Aorta (tissue), 5 donors: Measurements from ENCODE around the gene PYROXD2. TPM values are rescaled to one million over a fixed set of nuclear protein-coding genes. Genes with fewer than 3 reads are reported as not detected.

ENCODE experiments used
- ATAC-seq: fragments of 200-7000 bp; cut with Tn5 transposase; one replicate; pipeline ENCODE4 v1.9.1; 2022; ENCODE audit warnings: moderate library complexity; ENCODE audit not compliant: low FRiP score
- DNase-seq, 2 donors: peaks; one replicate each; pipeline ENCODE4 v3.0.0-alpha.2; 2020
- H3K27ac ChIP-seq, 2 donors: one replicate each; pipeline ENCODE4 v1.5.1; 2013; ENCODE audit warnings: low read length in 2 of 2, mild to moderate bottlenecking in 2 of 2, moderate library complexity in 2 of 2, control low read depth in 1 of 2, inconsistent platforms in 1 of 2, low read depth in 1 of 2
- H3K27me3 ChIP-seq, 2 donors: one replicate each; pipeline ENCODE4 v1.6.1; 2013; ENCODE audit warnings: control low read depth in 1 of 2, low read length in 1 of 2, mild to moderate bottlenecking in 1 of 2, moderate library complexity in 1 of 2; ENCODE audit not compliant: insufficient read depth in 2 of 2, control insufficient read depth in 1 of 2
- H3K36me3 ChIP-seq, 2 donors: one replicate each; pipeline ENCODE4 v1.6.1; 2013; ENCODE audit warnings: control low read depth in 1 of 2, low read length in 1 of 2, mild to moderate bottlenecking in 1 of 2; ENCODE audit not compliant: insufficient read depth in 2 of 2, control insufficient read depth in 1 of 2
- H3K4me1 ChIP-seq, 2 donors: one replicate each; pipeline ENCODE4 v1.6.1; 2013; ENCODE audit warnings: low read length in 2 of 2, control low read depth in 1 of 2, mild to moderate bottlenecking in 1 of 2, moderate library complexity in 1 of 2; ENCODE audit not compliant: insufficient read depth in 2 of 2, control insufficient read depth in 1 of 2
- H3K4me3 ChIP-seq, 2 donors: one replicate each; pipeline ENCODE4 v1.5.1; 2013; ENCODE audit warnings: low read length in 2 of 2, control low read depth in 1 of 2, mild to moderate bottlenecking in 1 of 2
- H3K9me3 ChIP-seq: one replicate; pipeline ENCODE4 v1.6.1; 2013; ENCODE audit warnings: mild to moderate bottlenecking, low read length; ENCODE audit not compliant: control insufficient read depth
- WGBS, 2 donors: extraction: QIAGEN DNeasy Blood & Tissue Kit; methylation state at CpG; one replicate each; pipeline ENCODE4 v1.1.7; 2013; 5-methylcytosine and 5-hydroxymethylcytosine counted together
- intact Hi-C, 2 donors: fragments of 100-400 bp; cut with DNase I; formaldehyde crosslinking; loops; one replicate each; pipeline versions ENCODE4 v1.14.2 to v1.15.0; 2022
- polyA plus RNA-seq, 2 donors: library from polyadenylated mRNA; stranded (reverse); fragments of 200-250 nt; gene quantifications; one replicate each; pipeline ENCODE4 v1.2.3, GENCODE V29; 2013
- total RNA-seq, 2 donors: library from RNA; stranded (reverse); fragmentation: NEBNext Ultra II Directional; extraction: Animal tissue kit (Norgen Biotek cat#: 25700); gene quantifications; one replicate each; pipeline ENCODE4 v1.2.1, GENCODE V29; 2021
- donor health status: healthy with polysubstance abuse.
- donor health status: Bipolar disorder and iron deficiency.
- donor health status: DM: no; HTN: no; CAD: no.
- donor health status: DM: no; HTN: no; CAD: no.
- donor health status: DM: yes; HTN: yes; CAD: no.

The PYROXD2 gene
- total and polyA plus RNA-seq, 4 donors: 1.8 to 21.9 (median 13.2) TPM

GRCh38 chr10:98411768-98412167 is 3.2 kb downstream of the PYROXD2 start:
- no peak overlapping the region for H3K4me3 ChIP-seq
- ATAC-seq (no peak), DNase-seq (no peak)
- H3K36me3 ChIP-seq: no peaks in the 10 kb centered on the region
- intact Hi-C loops: loop anchor here in 1 of 2 donors (10.0 kb wide), 2 partner anchors 97 to 147 kb away; partner anchors contain the start of gene LOXL4
- H3K27me3 ChIP-seq: no peaks in the 10 kb centered on the region
- no peak overlapping the region for H3K27ac ChIP-seq
- H3K4me1 ChIP-seq: no peaks in the 10 kb centered on the region
- no peaks in the 10 kb centered on the region for H3K9me3 ChIP-seq
- WGBS, 2 donors: 69 to 78% methylated on average over 1 of the region's 1 CpG

- 82 to 83% methylated on average over 11 of the region's 11 CpGs for WGBS, 2 donors
- DNase-seq: no peak
- no peaks in the 10 kb centered on the region for H3K36me3 ChIP-seq
- H3K9me3 ChIP-seq: no peaks in the 10 kb centered on the region
- intact Hi-C loops: loop anchor here in 1 of 2 donors (10.0 kb wide), 2 partner anchors 96 to 146 kb away; partner anchors contain the start of gene LOXL4
- no peak overlapping the region for H3K4me3 ChIP-seq
- no peaks in the 10 kb centered on the region for H3K27me3 ChIP-seq
- ATAC-seq: no peak
- no peak overlapping the region for H3K27ac ChIP-seq
- no peaks in the 10 kb centered on the region for H3K4me1 ChIP-seq
These were observed 3.8 kb downstream of the PYROXD2 start for GRCh38 chr10:98411166-98411565.

GRCh38 chr10:98410759-98411158 is 4.2 kb downstream of the PYROXD2 start:
- no peak overlapping the region for H3K4me3 ChIP-seq
- no peaks in the 10 kb centered on the region for H3K9me3 ChIP-seq
- 82 to 86% methylated on average over 10 of the region's 10 CpGs for WGBS, 2 donors
- DNase-seq (no peak), ATAC-seq (no peak)
- no peak overlapping the region for H3K27ac ChIP-seq
- no peaks in the 10 kb centered on the region for H3K27me3 ChIP-seq
- no peaks in the 10 kb centered on the region for H3K4me1 ChIP-seq
- H3K36me3 ChIP-seq: no peaks in the 10 kb centered on the region
- intact Hi-C loops: loop anchor here in 1 of 2 donors (10.0 kb wide), 2 partner anchors 96 to 146 kb away; partner anchors contain the start of gene LOXL4

DNA sequence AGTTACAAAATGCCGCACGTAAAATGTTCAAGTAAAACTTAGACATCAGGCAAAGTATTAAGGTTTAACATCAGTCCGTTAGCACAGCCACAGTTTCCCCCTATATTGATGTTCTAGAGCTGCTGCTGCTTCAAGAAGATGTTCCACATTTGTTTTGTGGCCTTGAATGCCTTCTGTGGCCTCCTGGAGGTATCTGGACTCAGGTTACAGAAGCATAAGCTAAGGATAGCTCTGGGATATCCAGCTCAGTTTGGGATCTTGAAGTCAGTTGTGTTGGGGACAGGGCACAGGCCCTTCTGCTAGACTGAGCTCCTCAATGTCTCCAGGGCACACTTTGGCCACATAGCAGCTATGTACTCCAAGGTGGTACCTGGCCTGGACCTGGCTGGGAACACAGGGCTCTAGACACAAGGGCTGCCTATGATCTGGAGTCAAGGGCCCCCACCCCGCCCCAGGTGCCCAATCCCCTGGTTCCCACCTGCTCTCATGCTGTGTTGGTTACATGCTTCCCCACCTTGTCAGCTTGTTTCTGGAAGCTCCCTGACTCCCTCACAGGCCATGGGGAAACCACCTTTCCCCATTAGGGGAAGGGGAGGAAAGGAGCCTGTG is 4.7 kb downstream of the PYROXD2 start:
- Histone ChIP-seq H3K9me3 (no peaks in the 10 kb centered on the region), H3K4me3 (no peak overlapping the region), H3K27me3 (no peaks in the 10 kb centered on the region), H3K4me1 (no peaks in the 10 kb centered on the region), H3K36me3 (no peaks in the 10 kb centered on the region), H3K27ac (no peak overlapping the region)
- 91 to 97% methylated on average over 4 of the region's 4 CpGs for WGBS, 2 donors
- ATAC-seq: no peak
- intact Hi-C loops: loop anchor here in 1 of 2 donors (10.0 kb wide), 2 partner anchors 95 to 145 kb away; partner anchors contain the start of gene LOXL4
- no peak for DNase-seq

DNA sequence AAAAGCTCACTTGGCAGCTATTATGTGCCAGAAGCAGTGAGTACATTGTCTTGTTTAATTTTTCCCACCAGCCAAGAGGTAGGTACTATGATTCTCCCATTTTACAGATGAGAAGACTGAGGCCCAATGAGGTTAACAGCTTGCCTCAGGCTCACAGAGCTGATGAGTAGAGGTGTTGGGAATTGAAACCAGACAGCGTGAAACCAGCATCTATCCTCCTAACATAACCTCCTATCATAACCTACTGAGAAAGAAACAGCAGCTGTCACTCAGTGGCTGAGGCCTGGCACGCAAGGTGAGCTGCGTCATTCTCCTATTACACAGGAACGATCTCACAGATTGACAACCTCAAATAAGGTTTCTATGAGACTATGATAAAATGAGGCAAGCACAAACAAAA is 6.2 kb downstream of the PYROXD2 start:
- 89 to 94% methylated on average over 4 of the region's 4 CpGs for WGBS, 2 donors
- H3K27me3 ChIP-seq: no peaks in the 10 kb centered on the region
- H3K27ac ChIP-seq: no peak overlapping the region
- no peaks in the 10 kb centered on the region for H3K36me3 ChIP-seq
- H3K4me1 ChIP-seq: no peaks in the 10 kb centered on the region
- DNase-seq (no peak), ATAC-seq (no peak)
- no peak overlapping the region for H3K4me3 ChIP-seq
- intact Hi-C loops: no loop called here
- H3K9me3 ChIP-seq: no peaks in the 10 kb centered on the region

DNA sequence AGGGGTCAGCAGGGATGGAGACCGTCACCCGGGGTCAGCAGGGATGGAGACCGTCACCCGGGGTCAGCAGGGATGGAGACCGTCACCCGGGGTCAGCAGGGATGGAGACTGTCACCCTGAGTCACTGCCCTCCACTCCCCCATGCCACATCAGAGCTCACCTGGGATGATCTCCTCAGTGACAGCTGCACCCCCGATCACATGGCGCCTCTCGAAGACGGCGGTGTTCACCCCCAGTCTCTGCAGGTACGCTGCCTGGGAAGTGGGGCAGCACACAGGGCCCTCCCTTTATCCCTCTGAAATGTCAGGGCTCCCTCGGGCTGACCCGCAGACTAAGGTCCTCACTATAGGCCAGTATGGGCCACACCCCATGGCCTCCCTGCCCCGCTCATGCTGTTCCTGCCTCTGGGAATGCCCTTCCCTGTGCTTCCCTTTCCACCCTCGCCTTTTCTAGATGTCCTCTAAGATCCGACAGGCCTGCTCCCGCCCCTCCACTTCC is 7.2 kb downstream of the PYROXD2 start:
- intact Hi-C loops: no loop called here
- Histone ChIP-seq H3K4me1 (no peaks in the 10 kb centered on the region), H3K36me3 (no peaks in the 10 kb centered on the region), H3K27ac (no peak overlapping the region), H3K4me3 (no peak overlapping the region), H3K9me3 (no peaks in the 10 kb centered on the region), H3K27me3 (no peaks in the 10 kb centered on the region)
- DNase-seq (peak; percentile 33 to 36), ATAC-seq (no peak)
- WGBS, 2 donors: 94 to 98% methylated on average over 18 of the region's 18 CpGs

DNA sequence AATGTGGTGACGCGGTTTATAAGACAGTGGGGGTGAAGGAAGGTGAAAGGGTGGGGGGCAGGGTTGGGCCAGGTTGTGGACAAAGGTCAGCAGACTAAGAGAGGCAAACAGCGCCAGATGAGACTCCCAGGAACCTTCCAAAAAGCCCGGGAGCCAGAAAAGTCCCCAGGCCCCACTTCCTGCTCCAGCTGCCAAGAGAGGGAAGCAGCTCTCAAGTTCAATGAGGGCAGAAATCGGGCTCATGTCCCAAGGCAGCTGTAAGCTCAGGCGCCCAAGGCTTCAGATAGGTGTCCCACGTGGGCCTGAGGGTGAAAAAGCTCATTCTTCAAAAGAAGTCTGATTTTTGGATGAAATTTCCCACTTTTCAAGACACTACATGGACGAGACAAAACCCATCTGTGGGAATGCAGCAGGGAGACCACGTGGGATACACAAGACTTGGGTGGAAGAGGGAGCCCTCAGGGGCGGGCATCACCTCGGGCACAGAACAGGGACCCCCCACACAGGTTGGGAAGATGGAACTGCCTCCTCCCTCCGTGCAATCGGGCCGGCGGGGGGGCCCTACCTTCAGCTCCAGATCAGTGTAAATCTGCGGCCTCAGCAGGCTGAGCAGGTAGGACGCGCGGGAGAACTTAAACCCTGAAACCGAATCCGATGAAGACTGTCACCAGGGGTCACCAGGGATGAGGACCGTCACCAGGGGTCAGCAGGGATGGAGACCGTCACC is 7.8 kb downstream of the PYROXD2 start:
- Histone ChIP-seq H3K4me3 (no peak overlapping the region), H3K27ac (no peak overlapping the region), H3K27me3 (no peaks in the 10 kb centered on the region), H3K4me1 (no peaks in the 10 kb centered on the region), H3K9me3 (no peaks in the 10 kb centered on the region), H3K36me3 (no peaks in the 10 kb centered on the region)
- no peak for ATAC-seq
- WGBS, 2 donors: 81 to 86% methylated on average over 23 of the region's 23 CpGs
- peak; percentile 21 to 64 for DNase-seq
- intact Hi-C loops: no loop called here

- WGBS, 2 donors: 95% methylated on average over 12 of the region's 12 CpGs
- no peaks in the 10 kb centered on the region for H3K36me3 ChIP-seq
- no peaks in the 10 kb centered on the region for H3K4me1 ChIP-seq
- H3K27ac ChIP-seq: no peak overlapping the region
- H3K9me3 ChIP-seq: no peaks in the 10 kb centered on the region
- no peak for ATAC-seq
- peak; percentile 25 to 55 for DNase-seq
- intact Hi-C loops: no loop called here
- no peak overlapping the region for H3K4me3 ChIP-seq
- H3K27me3 ChIP-seq: no peaks in the 10 kb centered on the region
These were observed 9.6 kb downstream of the PYROXD2 start for GRCh38 chr10:98405422-98405821.
